Measurements from ENCODE around the gene APOL4. TPM values are rescaled to one million over a fixed set of nuclear protein-coding genes. Genes with fewer than 3 reads are reported as not detected.

APOL4 gene
- total and polyA plus RNA-seq, 2 of the 4 experiments (the other 2 are of a cell fraction): 0.07 TPM; not detected in 1

DNA sequence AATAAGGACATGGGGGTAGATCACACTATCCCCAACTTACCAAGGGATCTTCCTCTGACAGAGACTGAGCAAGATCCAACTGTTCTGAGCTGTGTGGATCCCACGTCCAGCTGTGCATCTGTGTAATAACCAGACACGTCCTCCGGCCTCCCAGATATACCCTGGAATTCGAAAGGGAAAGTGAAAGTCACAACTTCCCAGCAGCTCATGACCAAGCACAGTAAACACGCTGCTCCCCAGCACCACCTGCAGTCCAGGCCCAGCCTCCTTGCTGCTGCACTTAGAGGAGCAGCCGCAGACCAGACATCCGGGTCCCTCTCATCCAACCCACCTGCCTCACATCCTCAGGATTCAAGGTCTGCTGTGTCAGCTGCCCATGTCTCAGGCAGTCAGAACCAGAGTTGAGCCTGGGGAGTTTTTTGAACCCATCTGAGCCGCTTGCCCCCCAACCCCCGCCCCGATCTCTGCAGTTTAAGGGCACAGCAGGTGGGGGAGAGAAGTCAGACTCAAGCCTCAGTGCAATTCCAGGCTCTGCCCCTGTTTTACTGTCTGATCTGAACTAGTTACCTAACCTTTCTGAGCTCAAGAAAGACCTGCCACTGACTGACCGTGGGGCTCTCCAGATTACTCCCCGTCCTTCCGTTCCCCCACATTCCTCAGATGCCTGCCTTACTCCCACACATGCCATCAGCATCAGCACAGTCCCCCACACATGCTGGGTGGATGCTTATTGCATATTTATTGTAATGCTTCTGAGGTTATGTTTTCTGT lies 38.0 kb upstream of the APOL4 start, which contains the start of gene APOL2:
TSS of gene APOL2 (minus strand) at position 127 of the 771 bp plus-strand sequence. CDS start 6,365 bp downstream, outside the sequence.
- Histone ChIP-seq H4K91ac (ENCODE audit: insufficient read depth, low read depth, low read length) (peak within 1 kb of the TSS; percentile 77), H3K4ac (ENCODE audit: low read depth, low read length) (peak within 1 kb of the TSS; percentile 92), H2BK20ac (ENCODE audit: low read depth, low read length) (peak within 1 kb of the TSS; percentile 40), H3K79me1 (ENCODE audit: low read depth in 1 of 2, low read length in 2 of 2) (peaks cover 4 to 39% of the 10 kb centered on the region in 2 experiments), H3K4me2 (ENCODE audit: low read depth, low read length) (peak within 1 kb of the TSS; percentile 95), H2AFZ (replicated peaks; ENCODE audit: low read length, poor library complexity) (peak within 1 kb of the TSS; percentile 92), H4K8ac (ENCODE audit: low read depth in 2 of 2, low read length in 2 of 2) (peak within 1 kb of the TSS; percentile 8 to 95; a peak in 3 of 4 replicates), H3K9ac (ENCODE audit: low read depth, low read length) (peak within 1 kb of the TSS; percentile 86), H3K56ac (ENCODE audit: extremely low read depth, insufficient read depth, low read length) (peak within 1 kb of the TSS; percentile 92), H3K9me1 (ENCODE audit: insufficient read depth, low read length) (peaks cover 12% of the 10 kb centered on the region), H3K36me3 (ENCODE audit: control insufficient read depth, insufficient read depth, low read length) (peaks cover 3% of the 10 kb centered on the region; the same call in 1 of the 2 replicates), H3K27ac (ENCODE audit: insufficient read depth, low read length) (peak within 1 kb of the TSS; percentile 73), H2BK120ac (ENCODE audit: low read depth, low read length) (peak within 1 kb of the TSS; percentile 70), H4K5ac (ENCODE audit: low read depth, low read length) (peak within 1 kb of the TSS; percentile 56), H2AK5ac (ENCODE audit: low read depth, low read length) (peak within 1 kb of the TSS; percentile 67), H2BK5ac (ENCODE audit: low read depth, low read length, poor library complexity, severe bottlenecking) (peak within 1 kb of the TSS; percentile 91), H4K20me1 (ENCODE audit: insufficient read depth, low read length) (0 out of 2 replicates have a peak, but pooled peaks cover 6% of the 10 kb centered on the region), H3K4me1 (ENCODE audit: control insufficient read depth, insufficient read depth, low read length) (peaks cover 19% of the 10 kb centered on the region), H2BK15ac (ENCODE audit: low read depth, low read length) (peak within 1 kb of the TSS; percentile 92; the same call in 1 of the 3 replicates), H2AK9ac (replicated peaks; ENCODE audit: low read depth, low read length, poor library complexity) (peak within 1 kb of the TSS; percentile 96), H3K23ac (ENCODE audit: low read depth, low read length) (peak within 1 kb of the TSS; percentile 93), H3K14ac (replicated peaks; ENCODE audit: low read depth, low read length) (peak within 1 kb of the TSS; percentile 99), H3K9me3 (ENCODE audit: control insufficient read depth, insufficient read depth, low read length) (no peaks in the 10 kb centered on the region), H3K27me3 (ENCODE audit: control insufficient read depth, insufficient read depth, low read length) (no peaks in the 10 kb centered on the region), H3K18ac (ENCODE audit: low read depth, low read length) (peak within 1 kb of the TSS; percentile 87), H3K4me3 (ENCODE audit: insufficient read depth, low read depth, low read length) (peak within 1 kb of the TSS; percentile 65)
- 2% methylated on average over 5 of the region's 13 CpGs; no CpG with 5 or more reads in 1 of the 2 experiments for WGBS, 2 experiments (ENCODE audit: extremely low coverage in 2 of 2, insufficient read length in 1 of 2)
- dilution Hi-C loops (cut with HindIII; ENCODE audit: low sequenced_read_pairs, unreplicated experiment) (no loop called here), intact Hi-C loops (cut with micrococcal nuclease) (loop anchor here (2.0 to 5.0 kb wide), 2 partner anchors 38 to 43 kb away; no protein-coding TSS in a partner anchor), in situ Hi-C loops (cut with MboI; ENCODE audit: low sequenced_read_pairs) (no loop called here)
- BruUV-seq (replicated peaks): no TSS peak
- ChIA-PET CTCF (interaction anchor here (0.6 to 3.0 kb wide), 8 partner anchors 12 to 44 kb away, joined by 3 to 8 read pairs (median 3); partner anchors contain the start of gene APOL4), POLR2A (ENCODE audit: unreplicated experiment) (interaction anchor here (0.7 to 1.3 kb wide), 3 partner anchors 20 to 242 kb away, joined by 3 to 7 read pairs (median 5); partner anchors contain the start of gene TXN2)
- peak; percentile 96 for ATAC-seq (ENCODE audit: low read depth)
- peak; percentile 93 for DNase-seq
- TF ChIP-seq CEBPB (IDR thresholded peaks at IDR 0.05; ENCODE audit: low read depth, low read length) (no peak), NFE2L2 (IDR thresholded peaks at IDR 0.05; ENCODE audit: low read depth, low read length) (peak; percentile 48; the same call in 1 of the 2 replicates), MAZ (IDR thresholded peaks at IDR 0.05; ENCODE audit: borderline replicate concordance, low read depth, low read length) (no peak), POLR2A (IDR thresholded peaks at IDR 0.05; ENCODE audit: low read depth, low read length) (peak; percentile 84), CHD1 (IDR thresholded peaks at IDR 0.05; ENCODE audit: low read depth, low read length) (no peak), MAFK (IDR thresholded peaks at IDR 0.05; ENCODE audit: low read depth, low read length) (no peak), SMC3 (IDR thresholded peaks at IDR 0.05; ENCODE audit: low read depth, low read length) (peak; percentile 63), BHLHE40 (IDR thresholded peaks at IDR 0.05; ENCODE audit: low read depth, low read length) (peak; percentile 38; the same call in 1 of the 2 replicates), MXI1 (IDR thresholded peaks at IDR 0.05; ENCODE audit: borderline replicate concordance, low read depth, low read length) (peak; percentile 94), RFX5 (IDR thresholded peaks at IDR 0.05; ENCODE audit: low read depth, low read length) (no peak)
- TF ChIP-seq, protein P1, sequence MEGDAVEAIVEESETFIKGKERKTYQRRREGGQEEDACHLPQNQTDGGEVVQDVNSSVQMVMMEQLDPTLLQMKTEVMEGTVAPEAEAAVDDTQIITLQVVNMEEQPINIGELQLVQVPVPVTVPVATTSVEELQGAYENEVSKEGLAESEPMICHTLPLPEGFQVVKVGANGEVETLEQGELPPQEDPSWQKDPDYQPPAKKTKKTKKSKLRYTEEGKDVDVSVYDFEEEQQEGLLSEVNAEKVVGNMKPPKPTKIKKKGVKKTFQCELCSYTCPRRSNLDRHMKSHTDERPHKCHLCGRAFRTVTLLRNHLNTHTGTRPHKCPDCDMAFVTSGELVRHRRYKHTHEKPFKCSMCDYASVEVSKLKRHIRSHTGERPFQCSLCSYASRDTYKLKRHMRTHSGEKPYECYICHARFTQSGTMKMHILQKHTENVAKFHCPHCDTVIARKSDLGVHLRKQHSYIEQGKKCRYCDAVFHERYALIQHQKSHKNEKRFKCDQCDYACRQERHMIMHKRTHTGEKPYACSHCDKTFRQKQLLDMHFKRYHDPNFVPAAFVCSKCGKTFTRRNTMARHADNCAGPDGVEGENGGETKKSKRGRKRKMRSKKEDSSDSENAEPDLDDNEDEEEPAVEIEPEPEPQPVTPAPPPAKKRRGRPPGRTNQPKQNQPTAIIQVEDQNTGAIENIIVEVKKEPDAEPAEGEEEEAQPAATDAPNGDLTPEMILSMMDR (conservative IDR thresholded peaks at IDR 0.05; ENCODE audit: low read depth, low read length): peak; percentile 73
- TF ChIP-seq, protein P2, sequence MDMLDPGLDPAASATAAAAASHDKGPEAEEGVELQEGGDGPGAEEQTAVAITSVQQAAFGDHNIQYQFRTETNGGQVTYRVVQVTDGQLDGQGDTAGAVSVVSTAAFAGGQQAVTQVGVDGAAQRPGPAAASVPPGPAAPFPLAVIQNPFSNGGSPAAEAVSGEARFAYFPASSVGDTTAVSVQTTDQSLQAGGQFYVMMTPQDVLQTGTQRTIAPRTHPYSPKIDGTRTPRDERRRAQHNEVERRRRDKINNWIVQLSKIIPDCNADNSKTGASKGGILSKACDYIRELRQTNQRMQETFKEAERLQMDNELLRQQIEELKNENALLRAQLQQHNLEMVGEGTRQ (IDR thresholded peaks at IDR 0.05; ENCODE audit: low read depth, low read length): peak; percentile 46; the same call in 1 of the 2 replicates
- TF ChIP-seq, protein P3, sequence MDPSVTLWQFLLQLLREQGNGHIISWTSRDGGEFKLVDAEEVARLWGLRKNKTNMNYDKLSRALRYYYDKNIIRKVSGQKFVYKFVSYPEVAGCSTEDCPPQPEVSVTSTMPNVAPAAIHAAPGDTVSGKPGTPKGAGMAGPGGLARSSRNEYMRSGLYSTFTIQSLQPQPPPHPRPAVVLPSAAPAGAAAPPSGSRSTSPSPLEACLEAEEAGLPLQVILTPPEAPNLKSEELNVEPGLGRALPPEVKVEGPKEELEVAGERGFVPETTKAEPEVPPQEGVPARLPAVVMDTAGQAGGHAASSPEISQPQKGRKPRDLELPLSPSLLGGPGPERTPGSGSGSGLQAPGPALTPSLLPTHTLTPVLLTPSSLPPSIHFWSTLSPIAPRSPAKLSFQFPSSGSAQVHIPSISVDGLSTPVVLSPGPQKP (IDR thresholded peaks at IDR 0.05; ENCODE audit: borderline replicate concordance, low read depth, low read length): no peak
